Measurements from ENCODE around the gene CPXM1.

GRCh38 chr20:2749951-2750490 is 50.4 kb downstream of the CPXM1 start:
- TF ChIP-seq CTCF (IDR thresholded peaks at IDR 0.05; ENCODE audit: extremely low read depth in 1 of 2, insufficient read depth in 1 of 2, low read depth in 1 of 2, low read length in 2 of 2) (no peak), EZH2 (IDR thresholded peaks at IDR 0.05; ENCODE audit: borderline replicate concordance, low read depth, low read length, severe bottlenecking) (peak; percentile 85), MAX (IDR thresholded peaks at IDR 0.05; ENCODE audit: insufficient read depth, insufficient read length) (no peak)

All from endothelial cell of umbilical vein (primary cell).